Measurements from ENCODE around the gene FAM240B.

Gene FAM240B

DNA sequence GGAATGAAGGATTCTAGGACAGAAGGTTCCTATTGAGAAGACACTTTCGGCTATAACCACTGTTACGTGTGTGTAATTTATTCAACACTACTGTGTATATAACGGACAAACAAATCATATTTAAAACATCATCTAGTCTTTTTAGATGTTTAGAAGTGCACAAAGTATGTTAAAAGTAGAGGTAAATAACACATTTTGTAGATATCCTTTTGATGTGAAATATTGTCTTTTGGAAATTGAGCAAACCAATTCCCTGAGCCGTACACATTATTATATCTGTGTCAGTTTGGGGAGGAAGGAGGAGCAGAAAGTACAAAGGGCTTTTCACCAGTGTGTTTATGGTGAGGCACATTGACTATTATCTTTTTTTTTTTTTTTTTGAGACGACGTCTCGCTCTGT, 60.4 kb downstream of the FAM240B start:
- H3K4me3 ChIP-seq (ENCODE audit: low read depth, low read length): no peak overlapping the region
- DNase-seq (ENCODE audit: low read depth): no peak
- no peak for TF ChIP-seq CTCF (IDR thresholded peaks at IDR 0.05; ENCODE audit: low read depth, low read length, missing control alignments)

DNA sequence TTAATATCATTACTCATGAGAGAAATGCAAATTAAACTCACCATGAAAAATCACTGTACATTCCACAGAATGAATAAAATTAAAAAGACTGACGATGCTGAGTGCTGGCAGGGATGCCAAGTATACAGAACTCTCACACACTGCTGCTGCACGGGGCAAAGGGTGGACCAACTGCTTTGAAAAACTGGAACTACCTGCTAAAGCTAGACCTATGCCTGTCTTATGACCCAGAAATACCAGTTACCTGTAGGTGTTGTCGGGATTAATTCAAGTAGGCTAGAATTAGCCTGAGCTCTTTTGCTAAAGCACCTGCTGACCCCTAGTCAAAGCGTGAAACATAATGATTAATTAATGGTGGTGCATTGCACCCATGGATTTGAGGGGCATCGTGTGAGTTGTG, 63.0 kb downstream of the FAM240B start:
- TF ChIP-seq CTCF (IDR thresholded peaks at IDR 0.05; ENCODE audit: low read depth, low read length, missing control alignments): no peak
- no peak overlapping the region for H3K4me3 ChIP-seq (ENCODE audit: low read depth, low read length)
- DNase-seq (ENCODE audit: low read depth): no peak

DNA sequence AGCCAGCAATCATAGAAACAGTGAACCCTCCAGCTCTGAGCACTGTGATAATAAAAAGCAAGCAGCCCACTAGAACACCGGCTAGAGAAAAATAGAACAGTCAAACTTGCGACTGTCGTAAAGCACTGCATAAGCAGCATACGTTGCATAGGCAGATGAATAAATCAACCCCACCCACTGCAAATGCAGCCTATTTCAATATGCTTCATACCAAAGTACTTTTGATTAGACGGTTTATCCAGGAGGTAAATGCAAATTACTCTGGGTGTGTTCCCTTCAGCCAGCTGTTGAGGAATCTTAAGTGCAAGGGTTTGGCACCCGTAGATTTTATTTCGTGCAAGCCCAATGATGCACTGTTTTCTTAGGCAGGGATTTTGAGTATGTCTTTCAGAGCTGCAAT, 67.4 kb downstream of the FAM240B start:
- DNase-seq (ENCODE audit: low read depth): no peak
- H3K4me3 ChIP-seq (ENCODE audit: low read depth, low read length): no peak overlapping the region
- no peak for TF ChIP-seq CTCF (IDR thresholded peaks at IDR 0.05; ENCODE audit: low read depth, low read length, missing control alignments)

DNA sequence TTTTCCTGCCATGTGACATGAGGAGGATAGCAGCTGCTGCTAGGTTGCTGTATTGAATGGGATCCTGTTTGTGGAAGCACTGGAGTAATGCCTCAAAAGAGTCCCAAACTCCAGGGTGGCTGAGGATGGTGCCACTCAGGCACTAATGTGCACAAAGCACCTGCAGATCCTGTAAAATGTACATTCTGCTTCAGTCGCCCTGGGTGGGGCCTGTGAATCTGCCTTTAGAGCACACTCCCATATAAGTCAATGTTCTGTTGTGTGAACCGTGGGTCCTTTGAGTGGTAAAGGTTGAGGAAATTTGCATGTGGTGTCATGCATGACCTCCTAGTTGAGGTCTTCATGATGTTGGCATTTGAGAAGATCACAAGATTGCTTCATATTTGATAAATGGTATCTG, 67.9 kb downstream of the FAM240B start:
- TF ChIP-seq CTCF (IDR thresholded peaks at IDR 0.05; ENCODE audit: low read depth, low read length, missing control alignments): no peak
- H3K4me3 ChIP-seq (ENCODE audit: low read depth, low read length): no peak overlapping the region
- DNase-seq (ENCODE audit: low read depth): no peak

GRCh38 chr9:38651400-38652042, 68.4 kb downstream of the FAM240B start:
- H3K4me3 ChIP-seq (ENCODE audit: low read depth, low read length): no peak overlapping the region
- DNase-seq (ENCODE audit: low read depth): no peak
- no peak for TF ChIP-seq CTCF (IDR thresholded peaks at IDR 0.05; ENCODE audit: low read depth, low read length, missing control alignments)

GRCh38 chr9:38650564-38650963, 69.4 kb downstream of the FAM240B start:
- TF ChIP-seq CTCF (IDR thresholded peaks at IDR 0.05; ENCODE audit: low read depth, low read length, missing control alignments): no peak
- DNase-seq (ENCODE audit: low read depth): no peak
- H3K4me3 ChIP-seq (ENCODE audit: low read depth, low read length): no peak overlapping the region

DNA sequence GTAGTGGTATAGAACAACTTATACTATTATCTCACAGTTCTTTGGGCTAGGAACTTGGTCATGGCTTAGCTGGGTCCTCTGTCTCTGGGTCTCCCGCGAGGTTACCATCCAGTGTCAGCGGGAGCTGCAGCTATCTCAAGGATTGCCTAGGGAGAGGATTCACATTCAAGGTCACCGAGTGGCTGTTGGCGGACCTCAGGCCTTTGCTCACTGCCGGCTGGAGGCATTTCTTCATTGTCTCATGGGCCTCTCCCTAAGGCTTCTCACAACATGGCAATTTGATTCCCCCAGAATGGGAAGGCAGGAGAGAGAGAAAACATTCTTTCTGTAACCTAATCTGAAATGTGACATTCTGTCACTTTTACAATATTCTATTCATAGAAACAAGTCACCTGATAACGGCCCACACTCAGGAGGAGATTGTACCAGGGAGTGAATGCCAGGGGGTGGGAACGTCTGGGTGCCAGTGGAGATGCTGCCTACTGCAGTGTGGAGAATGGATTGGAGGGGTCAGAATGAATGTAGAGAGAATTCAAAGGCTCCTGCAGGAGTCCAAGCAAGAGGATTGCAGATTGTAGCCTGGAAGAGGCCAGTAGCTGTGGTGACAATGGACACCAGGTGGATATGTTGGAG, 70.1 kb downstream of the FAM240B start:
- H3K4me3 ChIP-seq (ENCODE audit: low read depth, low read length): no peak overlapping the region
- no peak for DNase-seq (ENCODE audit: low read depth)
- no peak for TF ChIP-seq CTCF (IDR thresholded peaks at IDR 0.05; ENCODE audit: low read depth, low read length, missing control alignments)
